GM18951 (cell line): ENCODE results near the gene TFEB.

Experiments used
- POLR2A ChIP-seq: IDR thresholded peaks from 4 replicates; pipeline ENCODE4 v1.6.1; 2011; ENCODE audit warnings: mild to moderate bottlenecking; ENCODE audit not compliant: insufficient read length, insufficient read depth; ENCODE audit errors: extremely low read depth
- in situ Hi-C: fragments of 300-500 bp; cut with MboI; formaldehyde crosslinking; loops from one replicate; pipeline ENCODE4 v1.12.0; 2022; ENCODE audit warnings: low sequenced_read_pairs, mixed read lengths, inconsistent platforms; ENCODE audit not compliant: unreplicated experiment

TFEB gene

DNA sequence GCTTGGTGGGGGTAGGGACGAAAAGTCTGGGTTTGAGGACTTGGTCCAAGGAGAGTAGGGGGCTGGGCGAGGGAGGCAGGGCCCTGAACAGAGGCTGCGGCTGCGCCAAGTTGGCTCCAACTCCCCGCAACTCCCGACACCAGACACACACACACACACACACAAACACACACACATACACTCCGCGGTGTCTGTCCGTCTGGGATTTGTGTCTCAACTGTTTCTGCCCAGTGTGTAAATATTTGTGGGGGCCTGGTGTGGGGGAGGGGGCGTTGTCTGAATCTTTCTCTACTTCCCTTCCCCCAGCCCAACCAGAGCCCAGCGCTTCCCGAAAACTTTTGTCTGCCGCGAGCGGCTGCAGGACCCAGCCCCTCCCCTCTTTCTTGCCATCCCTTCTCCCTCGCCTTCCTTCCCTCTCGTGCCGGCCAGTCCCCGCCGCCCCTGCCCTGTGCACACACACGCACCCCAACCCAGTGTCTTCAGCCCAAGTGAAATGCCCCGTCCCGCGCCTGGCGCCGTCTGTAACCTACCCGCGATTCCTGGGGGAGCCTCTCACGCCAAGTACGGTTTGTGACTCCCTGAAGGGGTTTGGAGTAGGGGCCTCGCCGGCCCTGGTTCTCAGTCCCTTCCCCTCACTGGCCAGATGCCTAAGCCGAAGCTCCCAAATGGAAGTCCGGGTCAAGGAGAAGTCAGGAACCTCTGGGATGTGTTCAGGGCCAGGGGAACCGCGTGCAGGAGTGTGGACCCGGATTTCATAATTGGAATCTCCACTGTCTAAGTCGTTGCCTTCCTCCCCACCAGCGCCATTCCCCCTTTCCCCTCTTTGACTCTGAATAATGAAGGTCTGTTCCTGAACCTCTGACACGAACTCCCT lies 96.2 kb downstream of the TFEB start:
- TF ChIP-seq POLR2A = no peak
- in situ Hi-C loops = no loop called here

DNA sequence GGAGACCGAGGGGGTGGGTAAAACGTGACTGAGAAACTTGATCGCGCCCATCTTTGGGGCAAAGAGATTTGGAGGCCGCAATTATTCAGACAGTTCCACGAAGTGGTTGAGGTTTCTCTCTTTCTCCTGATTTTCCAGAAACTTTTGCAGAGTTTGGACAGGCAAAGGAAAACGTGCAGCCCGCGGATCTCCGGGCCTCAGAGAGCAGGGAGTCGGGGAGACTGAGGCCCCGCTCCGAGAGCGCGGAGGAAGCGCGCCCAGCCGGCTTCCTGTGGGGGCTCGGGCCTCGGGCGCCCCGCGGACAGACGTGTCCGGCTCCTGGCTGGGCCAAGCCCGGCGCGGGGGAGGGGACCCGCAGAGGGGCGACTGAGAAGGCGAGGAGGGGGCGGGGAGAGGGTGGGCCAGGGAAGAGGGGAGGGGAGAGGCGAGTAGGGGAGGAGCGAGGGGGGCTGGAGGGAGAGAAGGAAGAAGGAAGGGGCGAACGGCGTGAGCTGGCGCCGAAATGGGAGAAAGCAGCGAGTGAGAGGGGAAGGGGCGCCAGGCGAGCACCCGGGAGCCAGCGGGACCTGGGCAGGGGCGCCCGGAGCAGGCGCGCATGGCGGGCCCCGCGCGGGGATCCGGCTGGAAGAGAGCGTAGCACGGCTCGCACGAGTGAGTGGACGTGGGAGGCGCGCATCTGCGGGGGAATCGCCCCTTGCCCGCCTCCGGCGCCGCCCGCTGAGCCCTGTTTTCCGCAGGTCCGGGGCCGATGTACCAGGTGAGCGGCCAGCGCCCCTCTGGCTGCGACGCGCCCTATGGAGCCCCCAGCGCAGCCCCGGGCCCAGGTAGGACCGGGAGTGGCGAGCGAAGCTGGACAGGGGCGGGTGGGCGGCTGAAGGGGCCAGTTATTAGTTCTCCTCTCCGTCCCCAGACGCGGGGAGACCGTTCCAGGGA lies 97.1 kb downstream of the TFEB start, which contains the start of gene MDFI:
TSS of gene MDFI (plus strand) at position 467 of the 933 bp plus-strand sequence. CDS start at position 749, 282 bp downstream.
- TF ChIP-seq POLR2A = no peak
- in situ Hi-C loops = no loop called here

DNA sequence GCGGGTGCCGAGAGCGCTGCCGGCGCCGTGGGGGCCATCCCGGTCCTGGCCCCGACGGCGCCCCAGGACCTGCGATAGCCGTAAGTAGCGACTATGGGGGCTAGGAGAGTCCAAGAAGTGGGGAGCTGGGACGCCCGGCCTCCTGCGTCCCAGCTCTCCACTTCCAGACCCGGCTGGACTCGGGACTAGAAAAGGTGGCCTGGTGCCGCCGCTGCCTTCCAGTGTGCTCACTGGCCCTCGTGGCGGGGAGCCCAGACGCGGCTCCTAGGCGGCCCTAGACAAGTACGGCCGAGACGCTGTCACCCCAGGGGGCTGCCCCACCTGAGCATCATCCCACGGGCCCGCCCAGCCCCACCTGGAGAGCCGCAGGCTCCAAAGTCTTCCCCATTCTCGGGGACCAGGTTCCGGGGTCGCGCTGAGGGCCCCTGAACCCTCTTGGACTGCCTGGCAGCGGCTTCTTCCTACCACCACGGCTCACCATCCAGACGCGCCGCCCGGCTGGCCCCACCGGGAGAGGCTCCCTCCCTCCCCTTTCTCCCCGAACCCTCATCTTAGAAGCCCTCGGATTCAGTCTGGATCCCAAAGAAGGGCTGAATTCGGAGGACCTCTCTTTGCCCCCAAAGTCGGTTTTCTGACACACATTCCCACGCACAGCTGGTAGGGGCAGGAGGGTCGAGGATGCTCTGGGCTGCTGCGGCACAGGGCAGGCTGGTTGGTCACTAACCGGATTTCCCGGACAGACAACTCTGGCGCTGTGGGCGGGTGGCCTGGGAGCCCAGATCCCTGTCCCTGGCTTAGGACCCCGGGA lies 98.0 kb downstream of the TFEB start:
- no peak for TF ChIP-seq POLR2A
- in situ Hi-C loops = no loop called here

DNA sequence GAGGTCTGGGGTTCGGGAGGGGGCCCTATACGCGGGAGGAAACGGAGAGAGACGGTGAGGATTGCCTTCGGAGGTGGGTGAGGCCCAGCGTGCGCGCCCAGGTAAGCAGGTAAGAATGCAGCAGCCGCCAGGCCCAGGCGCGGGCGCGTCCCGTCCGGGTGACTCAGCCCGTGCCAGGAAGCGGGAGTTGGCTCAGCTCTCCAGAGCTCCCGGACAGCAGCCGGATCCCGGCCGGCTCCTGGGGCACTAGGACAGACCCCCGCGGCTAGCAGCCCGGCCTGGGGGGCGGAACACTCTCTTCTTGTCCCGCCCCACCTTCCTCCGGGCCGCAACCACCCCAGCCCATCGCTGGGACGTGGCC lies 98.6 kb downstream of the TFEB start:
- no peak for TF ChIP-seq POLR2A
- in situ Hi-C loops = no loop called here

DNA sequence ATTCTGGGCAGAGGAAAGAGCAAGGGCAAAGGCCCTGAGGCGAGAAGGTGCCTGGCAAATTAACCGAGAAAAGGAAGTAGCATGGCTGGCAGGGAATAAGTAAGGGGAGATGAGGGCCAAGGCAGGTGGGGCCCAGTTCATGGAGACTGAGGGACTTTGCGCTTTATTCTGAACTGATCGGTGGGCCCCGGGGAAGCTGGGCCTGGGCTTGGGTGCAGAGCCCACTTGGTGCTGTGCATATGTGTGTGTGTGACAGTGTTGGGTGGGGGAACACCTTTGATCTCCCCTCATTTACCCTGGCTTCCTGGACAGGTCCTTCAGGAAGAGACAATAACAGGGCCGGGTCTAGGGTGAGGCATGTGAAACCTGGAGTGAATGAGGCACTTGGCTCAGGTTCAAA lies 100.0 kb downstream of the TFEB start:
- TF ChIP-seq POLR2A = no peak
- in situ Hi-C loops = no loop called here

DNA sequence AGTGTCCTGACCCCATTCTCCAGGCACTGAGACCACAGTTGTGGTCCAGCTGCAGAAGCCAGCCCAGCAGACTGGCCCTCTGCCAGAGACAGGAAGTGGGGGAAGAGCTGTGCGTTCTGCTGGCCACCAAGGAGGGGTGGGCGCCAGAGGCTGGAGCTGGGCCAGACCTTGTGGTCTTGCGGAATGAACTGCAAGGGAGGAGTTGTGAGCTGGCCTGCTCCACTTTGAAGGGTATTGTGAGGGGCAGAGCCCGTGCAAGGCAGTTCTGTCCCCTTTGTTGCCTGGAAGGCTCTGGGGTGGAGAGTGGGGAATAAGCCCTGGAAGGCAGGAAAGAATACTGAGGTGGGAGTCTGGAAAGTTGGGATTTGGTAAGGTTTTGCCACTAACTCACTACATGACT lies 100.8 kb downstream of the TFEB start:
- in situ Hi-C loops = no loop called here
- TF ChIP-seq POLR2A = no peak
